GM10847 (cell line): ENCODE measurements around the gene POC1A.

Source experiments
- POLR2A ChIP-seq: IDR thresholded peaks from 2 replicates; pipeline ENCODE4 v1.6.1; 2011; ENCODE audit not compliant: insufficient read length; ENCODE audit errors: extremely low read depth

Gene POC1A

GRCh38 chr3:52109611-52110301 lies 44.5 kb downstream of the POC1A start:
- TF ChIP-seq POLR2A, result no peak

GRCh38 chr3:52108302-52109232 lies 45.7 kb downstream of the POC1A start:
- no peak for TF ChIP-seq POLR2A

- TF ChIP-seq POLR2A, result no peak
Observed at GRCh38 chr3:52106951-52107611, 47.1 kb downstream of the POC1A start.

GRCh38 chr3:52104684-52105640 lies 49.3 kb downstream of the POC1A start:
- no peak for TF ChIP-seq POLR2A

DNA sequence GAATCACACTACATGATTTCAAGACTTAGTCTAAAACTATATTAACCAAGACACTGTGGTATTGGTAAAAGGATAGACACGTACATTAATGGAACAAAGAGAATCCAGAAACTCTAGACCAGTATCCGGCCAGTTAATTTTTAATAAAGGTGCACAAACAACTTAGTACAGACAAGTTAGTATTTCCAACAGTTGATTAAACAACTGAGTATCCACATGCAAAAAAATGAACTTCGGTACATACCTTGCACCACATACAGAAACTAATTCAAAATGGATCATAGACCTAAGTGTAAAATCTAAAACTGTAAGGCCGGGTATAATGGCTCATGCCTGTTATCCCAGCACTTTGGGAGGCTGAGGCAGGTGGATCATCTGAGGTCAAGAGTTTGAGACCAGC lies 51.3 kb downstream of the POC1A start:
- no peak for TF ChIP-seq POLR2A

GRCh38 chr3:52099001-52099401 lies 55.2 kb downstream of the POC1A start:
- no peak for TF ChIP-seq POLR2A

DNA sequence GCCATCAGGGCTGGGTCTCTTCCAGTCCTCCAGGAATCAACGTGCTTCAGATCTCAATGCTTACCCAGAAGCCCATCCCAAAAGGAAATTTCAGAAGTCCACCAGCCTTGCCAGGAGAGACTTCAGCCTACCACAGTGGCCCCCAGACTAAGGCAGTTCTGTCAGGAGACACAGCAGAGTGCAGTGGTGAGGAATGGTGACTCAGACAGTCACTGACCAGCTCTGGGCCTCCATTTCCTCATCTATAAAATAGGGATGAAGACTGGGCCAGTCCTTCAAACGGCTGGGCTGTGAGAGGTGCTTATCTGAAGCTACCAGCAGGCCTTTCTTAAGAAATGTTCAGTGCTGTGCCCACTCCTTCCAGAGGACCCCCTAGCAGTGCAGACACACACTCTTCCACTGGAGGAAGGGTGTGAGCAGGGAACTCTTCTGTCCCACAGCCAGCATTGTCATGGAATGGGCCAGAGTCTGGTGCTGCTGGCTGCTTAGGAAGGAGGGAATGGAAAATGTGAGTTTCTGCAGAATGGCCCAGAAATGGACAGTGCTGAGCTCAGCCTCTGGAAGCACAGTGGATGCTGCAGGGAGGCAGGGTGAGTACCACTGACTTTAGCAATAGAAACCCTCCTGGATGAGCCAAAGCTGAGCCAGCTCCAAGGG lies 56.2 kb downstream of the POC1A start:
- no peak for TF ChIP-seq POLR2A

DNA sequence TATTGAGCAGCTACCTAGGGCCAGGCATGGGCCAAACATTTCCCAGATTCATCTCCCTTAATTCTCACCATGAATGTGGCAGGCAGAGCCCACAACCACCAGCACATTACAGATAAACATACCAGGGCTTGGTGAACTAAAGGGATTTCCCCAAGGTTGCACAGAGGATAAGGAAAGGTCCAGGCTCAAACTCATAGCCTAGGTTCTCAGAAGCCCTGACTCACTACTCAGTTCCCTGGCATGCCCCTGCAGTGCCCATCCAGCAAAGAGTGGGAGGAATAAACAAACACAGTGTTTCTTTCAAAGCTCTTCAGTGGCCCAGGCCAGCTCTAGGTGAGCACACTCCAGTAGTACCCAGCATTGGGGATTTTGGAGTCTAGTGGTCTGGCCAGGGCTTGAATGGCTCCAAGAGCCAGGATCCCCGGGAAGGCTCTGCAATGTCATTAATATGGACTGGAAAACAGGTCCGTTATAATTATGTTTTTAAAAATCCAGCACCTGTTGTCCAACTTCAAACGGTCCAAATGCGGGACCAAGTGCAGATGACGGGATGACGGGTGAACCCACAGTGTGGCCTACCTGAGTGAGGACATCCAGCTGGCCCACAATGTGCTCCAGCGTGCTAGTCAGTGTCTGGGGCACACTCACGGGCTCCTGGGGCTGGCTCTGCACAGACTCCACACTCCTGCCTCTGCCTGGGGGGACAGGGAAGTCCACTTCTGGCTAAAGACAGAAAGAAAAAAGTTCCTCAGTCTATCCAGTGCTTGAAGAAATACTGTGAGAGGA lies 58.0 kb downstream of the POC1A start:
- TF ChIP-seq POLR2A, result no peak

GRCh38 chr3:52094571-52095485 lies 59.4 kb downstream of the POC1A start:
- no peak for TF ChIP-seq POLR2A

DNA sequence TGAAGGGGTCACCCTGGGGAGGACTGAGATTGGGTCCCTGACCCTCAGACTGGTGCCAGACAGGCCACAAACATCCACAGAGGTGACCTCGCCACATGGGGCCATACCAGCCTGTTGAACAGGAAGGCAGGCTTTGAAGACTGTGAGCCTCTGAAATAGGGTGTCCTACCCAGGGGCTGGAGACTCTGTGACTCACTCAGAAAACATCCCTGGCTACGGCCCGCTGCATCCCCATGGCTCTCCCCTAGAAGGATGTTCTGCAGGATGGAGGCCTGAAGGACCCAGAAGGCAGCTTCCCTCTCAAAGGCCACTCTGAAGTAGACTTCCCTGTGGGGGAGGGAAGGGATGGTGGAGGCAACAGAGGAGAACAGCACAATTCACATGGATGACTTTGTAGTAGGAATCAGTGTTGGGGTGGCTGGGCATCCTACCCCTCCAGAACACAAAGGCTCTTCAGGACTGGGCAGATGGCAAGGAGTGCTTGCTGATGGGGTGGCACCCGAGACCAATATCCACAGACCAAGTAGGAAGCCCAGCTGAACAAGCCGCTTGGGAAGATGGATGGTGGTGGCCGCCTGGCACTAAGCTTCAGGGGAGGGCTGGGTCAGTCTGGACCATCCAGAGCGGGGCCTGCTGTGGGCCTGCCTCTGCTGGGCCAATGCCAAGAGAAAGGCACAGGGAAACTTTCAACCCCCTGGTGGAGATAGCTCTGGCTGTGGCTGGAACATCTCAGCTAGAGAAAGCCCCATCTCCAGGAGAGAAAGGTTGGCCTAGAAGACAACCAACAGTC lies 60.3 kb downstream of the POC1A start:
- no peak for TF ChIP-seq POLR2A

- TF ChIP-seq POLR2A, result no peak
Observed at GRCh38 chr3:52092891-52093290, 61.3 kb downstream of the POC1A start.

DNA sequence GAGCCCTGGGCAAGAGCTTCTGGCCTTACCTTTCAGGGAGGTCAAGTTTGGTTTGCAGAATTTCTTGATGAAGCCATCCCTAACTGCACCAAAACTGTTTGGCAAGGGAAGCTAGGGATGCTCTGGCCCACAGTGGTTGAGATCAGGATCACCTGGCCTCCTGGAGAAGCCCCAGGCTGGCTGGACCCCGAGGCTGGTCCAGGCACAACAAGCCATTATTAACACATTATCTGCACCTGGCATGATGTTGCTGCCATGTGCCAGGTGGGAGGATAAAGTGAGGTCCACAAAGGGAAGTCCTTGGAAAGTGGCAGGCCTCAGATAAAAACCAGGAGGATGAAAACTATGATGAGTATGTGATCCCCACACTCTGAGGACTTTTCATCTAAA lies 62.0 kb downstream of the POC1A start:
- no peak for TF ChIP-seq POLR2A
